GM21367 (cell line): ENCODE results near the gene SLC13A5.
"Not testable (repeated sequence)": the region's sequence is repeated elsewhere in the genome, so short reads cannot be mapped to it uniquely, and the experiment has no call there.

ENCODE experiments used
- ATAC-seq: cut with Tn5 transposase; IDR thresholded peaks from one replicate; pipeline ENCODE4 v1.9.1; 2021; ENCODE audit not compliant: unreplicated experiment

The SLC13A5 gene

GRCh38 chr17:6713130-6713917 is at the start of gene SLC13A5:
Gene SLC13A5, minus strand, starts transcription at chr17:6713369. Its CDS starts 36 bp downstream, at chr17:6713333.
- ATAC-seq = no peak

- ATAC-seq = no peak
These were observed 48.6 kb upstream of the SLC13A5 start for GRCh38 chr17:6761779-6762178.

GRCh38 chr17:6757747-6758146 is 44.6 kb upstream of the SLC13A5 start:
- ATAC-seq = no peak

- ATAC-seq = no peak
These were observed 43.4 kb upstream of the SLC13A5 start for GRCh38 chr17:6756425-6757031.

- no peak for ATAC-seq
These were observed 42.6 kb upstream of the SLC13A5 start, which contains the start of gene XAF1 for GRCh38 chr17:6755731-6756184. Gene XAF1, plus strand, starts transcription at chr17:6756046. Its CDS starts 33 bp downstream, at chr17:6756079.

- no peak for ATAC-seq
These were observed 42.1 kb upstream of the SLC13A5 start for GRCh38 chr17:6755281-6755680.

- ATAC-seq = no peak
These were observed 40.4 kb upstream of the SLC13A5 start for GRCh38 chr17:6753546-6753945.

GRCh38 chr17:6753006-6753445 is 39.9 kb upstream of the SLC13A5 start:
- ATAC-seq = no peak

- ATAC-seq = no peak
These were observed 39.1 kb upstream of the SLC13A5 start for GRCh38 chr17:6752068-6752909.

GRCh38 chr17:6749519-6749918 is 36.4 kb upstream of the SLC13A5 start:
- ATAC-seq = no peak

GRCh38 chr17:6748617-6749016 is 35.4 kb upstream of the SLC13A5 start:
- ATAC-seq = no peak

GRCh38 chr17:6746665-6747064 is 33.5 kb upstream of the SLC13A5 start:
- not testable (repeated sequence) for ATAC-seq

GRCh38 chr17:6729531-6729930 is 16.4 kb upstream of the SLC13A5 start:
- no peak for ATAC-seq

GRCh38 chr17:6724009-6724408 is 10.8 kb upstream of the SLC13A5 start:
- ATAC-seq = no peak

- no peak for ATAC-seq
These were observed 8.6 kb upstream of the SLC13A5 start for GRCh38 chr17:6721744-6722143.

GRCh38 chr17:6716736-6717135 is 3.6 kb upstream of the SLC13A5 start:
- no peak for ATAC-seq

GRCh38 chr17:6714315-6714874 is 1.2 kb upstream of the SLC13A5 start:
- no peak for ATAC-seq

- ATAC-seq = no peak
These were observed 726 bp upstream of the SLC13A5 start for GRCh38 chr17:6713918-6714271.

GRCh38 chr17:6712854-6713129 is 377 bp downstream of the SLC13A5 start:
- no peak for ATAC-seq

GRCh38 chr17:6712058-6712853 is 913 bp downstream of the SLC13A5 start:
- no peak for ATAC-seq

- no peak for ATAC-seq
These were observed 1.5 kb downstream of the SLC13A5 start for GRCh38 chr17:6711681-6712057.
